Esophagus muscularis mucosa (tissue), 4 donors: ENCODE data around the gene POLR3B.

ENCODE experiments used
- EP300 ChIP-seq: sonication (generic); formaldehyde crosslinking; IDR thresholded peaks from one replicate; pipeline ENCODE4 v1.6.1; 2017; ENCODE audit warnings: antibody characterized with exemption
- POLR2A ChIP-seq: fragments of 450-650 bp; IDR thresholded peaks from one replicate; pipeline ENCODE4 v1.6.1; 2017; ENCODE audit warnings: antibody characterized with exemption, moderate library complexity, mild to moderate bottlenecking, low read depth
- POLR2AphosphoS5 ChIP-seq, 2 donors: sonication (generic); formaldehyde crosslinking; IDR thresholded peaks; one replicate each; pipeline ENCODE4 v1.6.1; 2017; ENCODE audit warnings: antibody characterized with exemption in 2 of 2
- TF ChIP-seq, protein P1 (sequence below), 3 experiments: fragments of 200-600 bp in 2 of 3; fragments of 450-650 bp in 1 of 3; sonication (generic) in 2 of 3; IDR thresholded peaks; one replicate each; pipeline ENCODE4 v1.5.1; 2017 to 2019; ENCODE audit warnings: antibody characterized with exemption in 3 of 3, mild to moderate bottlenecking in 2 of 3, moderate library complexity in 1 of 3

DNA sequence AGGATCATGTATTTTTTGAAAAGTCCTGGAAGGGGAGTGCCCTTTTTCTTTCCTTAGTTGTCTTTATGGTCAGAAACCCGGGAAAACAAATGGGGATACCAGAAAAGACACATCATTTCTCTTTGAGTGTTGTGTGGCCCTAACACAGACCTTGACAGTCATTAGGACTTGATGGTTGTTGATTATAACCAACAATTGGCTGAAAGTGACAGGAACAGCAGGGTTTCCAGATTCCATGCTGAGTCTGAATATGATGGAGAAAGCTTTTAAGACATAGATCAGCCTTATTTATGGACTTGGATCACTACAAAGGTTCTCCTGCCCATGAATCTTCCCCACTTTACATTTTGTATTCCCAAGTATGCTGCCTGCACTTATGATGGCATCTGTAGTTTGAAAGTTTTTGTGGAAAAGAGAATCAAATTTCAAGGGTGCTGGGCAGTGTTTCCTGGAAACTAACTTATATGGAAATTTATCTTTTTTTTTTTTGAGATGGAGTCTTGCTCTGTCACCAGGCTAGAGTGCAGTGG is 30.4 kb downstream of the POLR3B start:
- TF ChIP-seq POLR2A (no peak), POLR2AphosphoS5 (IDR thresholded peaks at IDR 0.05) (no peak), EP300 (no peak)
- TF ChIP-seq, protein P1, sequence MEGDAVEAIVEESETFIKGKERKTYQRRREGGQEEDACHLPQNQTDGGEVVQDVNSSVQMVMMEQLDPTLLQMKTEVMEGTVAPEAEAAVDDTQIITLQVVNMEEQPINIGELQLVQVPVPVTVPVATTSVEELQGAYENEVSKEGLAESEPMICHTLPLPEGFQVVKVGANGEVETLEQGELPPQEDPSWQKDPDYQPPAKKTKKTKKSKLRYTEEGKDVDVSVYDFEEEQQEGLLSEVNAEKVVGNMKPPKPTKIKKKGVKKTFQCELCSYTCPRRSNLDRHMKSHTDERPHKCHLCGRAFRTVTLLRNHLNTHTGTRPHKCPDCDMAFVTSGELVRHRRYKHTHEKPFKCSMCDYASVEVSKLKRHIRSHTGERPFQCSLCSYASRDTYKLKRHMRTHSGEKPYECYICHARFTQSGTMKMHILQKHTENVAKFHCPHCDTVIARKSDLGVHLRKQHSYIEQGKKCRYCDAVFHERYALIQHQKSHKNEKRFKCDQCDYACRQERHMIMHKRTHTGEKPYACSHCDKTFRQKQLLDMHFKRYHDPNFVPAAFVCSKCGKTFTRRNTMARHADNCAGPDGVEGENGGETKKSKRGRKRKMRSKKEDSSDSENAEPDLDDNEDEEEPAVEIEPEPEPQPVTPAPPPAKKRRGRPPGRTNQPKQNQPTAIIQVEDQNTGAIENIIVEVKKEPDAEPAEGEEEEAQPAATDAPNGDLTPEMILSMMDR (IDR thresholded peaks at IDR 0.05), result no peak
